K562 (cell line): Measurements from ENCODE around the gene SEPTIN1. TPM values are rescaled to one million over a fixed set of nuclear protein-coding genes. Genes with fewer than 3 reads are reported as not detected.
A peak's percentile ranks its signal among the peaks of the same experiment; 100 is the strongest.

ENCODE experiments used
- ATAC-seq: fragments of 200-7000 bp; cut with Tn5 transposase; 3 replicates; pipeline ENCODE4 v1.9.1; 2020; ENCODE audit warnings: moderate library complexity
- BruUV-seq: library from RNA; stranded (reverse); fragments of 400-500 nt; replicated peaks from 2 replicates; lab custom pipeline; 2021; lab: Mats Ljungman, UMichigan
- CTCF ChIA-PET: fragments of 300-600 bp; formaldehyde crosslinking; extraction: SDS; loops from one replicate; lab custom pipeline; 2021; ENCODE audit warnings: low intra/inter-chr PET ratio; lab: Yijun Ruan, JAX
- POLR2A ChIA-PET: fragments of 300-600, 350-650 bp; sonication (Branson Sonifier 250); formaldehyde crosslinking; extraction: SDS; loops from one replicate; lab custom pipeline; 2021; ENCODE audit warnings: antibody characterized with exemption, inconsistent platforms; lab: Yijun Ruan, JAX
- DNase-seq, 4 experiments: peaks; one replicate each; pipeline versions ENCODE4 v3.0.0 to v3.0.0-alpha.2; 2011 to 2018; ENCODE audit warnings: low spot score in 3 of 4, mixed read lengths in 3 of 4; ENCODE audit errors: extremely low read depth in 1 of 4
- FAIRE-seq: peaks from 2 replicates; lab custom pipeline; 2011; peaks lifted over from hg19 to GRCh38; lab: Jason Lieb, UNC
- H2AFZ ChIP-seq: 2 replicates; pipeline ENCODE4 v1.6.0; 2011; ENCODE audit warnings: low read depth, low read length, control low read depth, inconsistent platforms
- H3K27ac ChIP-seq: fragments of 200-600 bp; 3 replicates; pipeline ENCODE4 v1.8.0; 2011; ENCODE audit warnings: low read depth, mild to moderate bottlenecking, control low read depth, inconsistent platforms, low read length, moderate library complexity, mixed read lengths; ENCODE audit errors: extremely low read depth
- H3K27me3 ChIP-seq, 2 experiments: fragments of 300-600 bp in 1 of 2; 2 replicates in 1 of 2; 3 replicates in 1 of 2; pipeline versions ENCODE4 v1.6.0 to v1.8.0; 2011; ENCODE audit warnings: inconsistent platforms in 2 of 2, low read length in 2 of 2, mild to moderate bottlenecking in 1 of 2, mixed read lengths in 1 of 2, moderate library complexity in 1 of 2; ENCODE audit not compliant: control insufficient read depth in 2 of 2, insufficient read depth in 2 of 2
- H3K36me3 ChIP-seq: fragments of 300-600 bp; 3 replicates; pipeline ENCODE4 v1.8.0; 2011; ENCODE audit warnings: mild to moderate bottlenecking, low read length, inconsistent platforms; ENCODE audit not compliant: control insufficient read depth, insufficient read depth
- H3K4me1 ChIP-seq, 2 experiments: fragments of 200-600 bp in 1 of 2; replicated peaks in 1 of 2; 2 replicates in 1 of 2; 3 replicates in 1 of 2; pipeline versions ENCODE4 v1.5.1 to v1.8.0; 2011; ENCODE audit warnings: inconsistent platforms in 2 of 2, low read length in 2 of 2, mild to moderate bottlenecking in 1 of 2, mixed read lengths in 1 of 2, moderate library complexity in 1 of 2; ENCODE audit not compliant: control insufficient read depth in 2 of 2, insufficient read depth in 2 of 2
- H3K4me2 ChIP-seq: 2 replicates; pipeline ENCODE4 v1.6.1; 2011; ENCODE audit warnings: low read length, control low read depth, inconsistent platforms, mixed read lengths; ENCODE audit not compliant: insufficient read depth
- H3K4me3 ChIP-seq: fragments of 200-600 bp; sonication (generic), shearing (Covaris generic); 2 replicates; pipeline ENCODE4 v1.5.1; 2016; ENCODE audit warnings: control low read depth, inconsistent platforms
- H3K79me2 ChIP-seq: fragments of 200-600 bp; 3 replicates; pipeline ENCODE4 v1.8.0; 2011; ENCODE audit warnings: low read length, inconsistent platforms; ENCODE audit not compliant: control insufficient read depth, insufficient read depth
- H3K9ac ChIP-seq, 2 experiments: 2 replicates each; pipeline versions ENCODE4 v1.6.0 to v1.6.1; 2011; ENCODE audit warnings: low read depth in 2 of 2, low read length in 2 of 2, control low read depth in 1 of 2, inconsistent platforms in 1 of 2, mild to moderate bottlenecking in 1 of 2, mixed read lengths in 1 of 2; ENCODE audit not compliant: insufficient read depth in 1 of 2
- H3K9me1 ChIP-seq: one replicate; pipeline ENCODE4 v1.6.0; 2011; ENCODE audit warnings: inconsistent platforms, mild to moderate bottlenecking, low read length, moderate library complexity; ENCODE audit not compliant: control insufficient read depth, insufficient read depth
- H3K9me3 ChIP-seq: replicated peaks from 2 replicates; pipeline ENCODE4 v1.5.1; 2011; ENCODE audit warnings: low read depth, low read length, inconsistent platforms; ENCODE audit not compliant: control insufficient read depth, insufficient read depth
- H4K20me1 ChIP-seq: replicated peaks from 2 replicates; pipeline ENCODE4 v1.6.1; 2011; ENCODE audit warnings: low read length, inconsistent platforms, mixed read lengths; ENCODE audit not compliant: control insufficient read depth, insufficient read depth
- HMG20A ChIP-seq: fragments of 450-650 bp; formaldehyde crosslinking; conservative IDR thresholded peaks from 2 replicates; pipeline ENCODE4 v1.4.0; 2020; ENCODE audit warnings: mild to moderate bottlenecking, mixed read lengths
- KHSRP ChIP-seq: fragments of 450-650 bp; IDR thresholded peaks from 2 replicates; pipeline ENCODE4 v1.6.1; 2017
- SMARCB1 ChIP-seq: IDR thresholded peaks from 2 replicates; pipeline ENCODE4 v1.6.1; 2011; ENCODE audit warnings: improper control_type of control experiment, low read depth; ENCODE audit not compliant: insufficient read length
- WGBS: fragments of 100-300 bp; shearing (Covaris generic); methylation state at CpG from one replicate; pipeline ENCODE4 v1.1.6; 2016; ENCODE audit warnings: low coverage, mixed read lengths; ENCODE audit not compliant: insufficient coverage; ENCODE audit errors: missing lambda C conversion rate; 5-methylcytosine and 5-hydroxymethylcytosine counted together
- in situ Hi-C: fragments of 300-500 bp; cut with MboI; formaldehyde crosslinking; loops from 4 replicates; pipeline ENCODE4 v1.15.0; 2018; ENCODE audit warnings: inconsistent platforms, mixed read lengths
- intact Hi-C: fragments of 100-400 bp; cut with micrococcal nuclease; formaldehyde crosslinking; loops from 2 replicates; pipeline ENCODE4 v1.14.2; 2022
- polyA plus RNA-seq, 8 experiments: library from polyadenylated mRNA; depleted of rRNA in 4 of 8; stranded (reverse) in 5 of 8; unstranded in 3 of 8; fragments of >200 nt; fragmentation: Nextera tagmentation in 2 of 8; fragmentation: Illumina TruSeq in 1 of 8; extraction: Ambion mirVana in 2 of 8; extraction: Trizol in 1 of 8; gene quantifications; 2 replicates each; pipeline versions ENCODE4 v1.2.1 to v1.2.3, GENCODE V29; 2011 to 2014; ENCODE audit warnings: inconsistent platforms in 1 of 8, missing spikeins in 1 of 8
- total RNA-seq, 7 experiments: library from RNA; depleted of rRNA in 6 of 7; stranded (reverse); fragments of >200 nt in 6 of 7; fragmentation: Illumina TruSeq in 2 of 7; extraction: Trizol in 2 of 7; gene quantifications; 2 replicates each; pipeline versions ENCODE4 v1.2.1 to v1.2.3, GENCODE V29; 2011 to 2021; ENCODE audit warnings: low replicate concordance in 1 of 7
- TF ChIP-seq, protein P1 (sequence below): sonication (generic); formaldehyde crosslinking; IDR thresholded peaks from 2 replicates; pipeline ENCODE4 v1.4.0; 2020; ENCODE audit warnings: mild to moderate bottlenecking, missing genetic modification reagents
- TF ChIP-seq, protein P2 (sequence below), 2 experiments: fragments of 450-650 bp; formaldehyde crosslinking in 1 of 2; IDR thresholded peaks; 2 replicates each; pipeline versions ENCODE4 v1.4.0 to v1.6.1; 2014 to 2020; ENCODE audit warnings: mild to moderate bottlenecking in 2 of 2, borderline replicate concordance in 1 of 2, low read depth in 1 of 2
- TF ChIP-seq, protein P3 (sequence below): fragments of 250-450 bp; sonication (Bioruptor Pico); IDR thresholded peaks from 2 replicates; pipeline ENCODE4 v1.4.0; 2020; ENCODE audit warnings: mild to moderate bottlenecking, moderate library complexity

Gene SEPTIN1
- total and polyA plus RNA-seq, 9 of the 15 experiments (the other 6 are each of a cell fraction or from before 2014, with no cell fraction given) = 0.23 to 5.6 (median 1.7) TPM; not detected in 1

DNA sequence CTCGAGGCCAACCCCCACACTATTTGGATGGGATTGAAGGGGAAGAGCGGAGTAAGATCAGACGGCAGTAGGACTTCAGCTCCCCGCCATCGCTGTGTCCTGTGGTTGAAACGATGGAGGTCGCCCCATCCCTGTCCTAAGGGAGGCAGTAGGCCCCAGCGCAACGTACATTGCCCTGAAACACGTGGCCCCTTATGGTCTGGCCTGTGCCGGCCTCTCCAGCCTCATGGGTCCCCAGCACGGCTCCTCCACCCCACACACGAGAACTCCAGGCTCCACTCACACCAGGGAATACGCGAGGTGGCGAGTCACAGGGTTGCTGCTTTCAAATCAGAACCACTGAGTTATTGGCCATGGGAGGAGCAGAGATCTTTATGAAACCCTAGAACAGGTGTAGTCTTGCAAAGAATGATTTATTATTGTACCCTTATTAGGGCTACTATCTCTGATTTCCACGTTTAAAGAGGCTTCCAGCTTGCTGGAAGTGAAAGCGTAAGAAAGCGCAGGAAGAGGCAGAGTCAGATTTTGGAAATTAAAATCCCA, 48.1 kb upstream of the SEPTIN1 start:
- 34% methylated on average over 16 of the region's 19 CpGs for WGBS
- intact Hi-C loops = loop anchor here (1.0 kb wide), 3 partner anchors 15 to 228 kb away; partner anchors contain the start of genes FBRS and SEPHS2
- Histone ChIP-seq H3K27ac (peak overlapping the region; percentile 56), H3K27me3 (no peaks in the 10 kb centered on the region), H3K9ac (peak overlapping the region; percentile 74 to 81), H3K9me1 (no peaks in the 10 kb centered on the region), H3K4me1 (peaks cover 15 to 36% of the 10 kb centered on the region in 2 experiments), H4K20me1 (no peaks in the 10 kb centered on the region), H3K4me2 (peak overlapping the region; percentile 74), H3K36me3 (peaks cover 29% of the 10 kb centered on the region), H2AFZ (peak overlapping the region; percentile 95), H3K4me3 (peak overlapping the region; percentile 75), H3K79me2 (peaks cover 40% of the 10 kb centered on the region), H3K9me3 (no peaks in the 10 kb centered on the region)
- in situ Hi-C loops = loop anchor here (10.0 kb wide), 1 partner anchor 194 kb away; no protein-coding TSS in a partner anchor
- ChIA-PET CTCF (interaction anchor here (0.5 to 3.3 kb wide), 3 partner anchors 199 to 228 kb away, joined by 3 to 23 read pairs (median 10); partner anchors contain the start of gene FBRS), POLR2A (interaction anchor here (0.9 to 1.9 kb wide), 12 partner anchors 9 to 228 kb away, joined by 3 to 16 read pairs (median 4); partner anchors contain the start of genes FBRS, PRR14, SEPHS2 and ZNF764)
- BruUV-seq = TSS peak; percentile 84
- peak; percentile 56 for FAIRE-seq
- ATAC-seq = peak; percentile 75
- peak in 3 of 4 experiments; percentile 53 to 69 (median 58) for DNase-seq
- TF ChIP-seq SMARCB1 (no peak), HMG20A (CRISPR knock-in tag) (no peak), KHSRP (no peak)
- TF ChIP-seq, protein P1, sequence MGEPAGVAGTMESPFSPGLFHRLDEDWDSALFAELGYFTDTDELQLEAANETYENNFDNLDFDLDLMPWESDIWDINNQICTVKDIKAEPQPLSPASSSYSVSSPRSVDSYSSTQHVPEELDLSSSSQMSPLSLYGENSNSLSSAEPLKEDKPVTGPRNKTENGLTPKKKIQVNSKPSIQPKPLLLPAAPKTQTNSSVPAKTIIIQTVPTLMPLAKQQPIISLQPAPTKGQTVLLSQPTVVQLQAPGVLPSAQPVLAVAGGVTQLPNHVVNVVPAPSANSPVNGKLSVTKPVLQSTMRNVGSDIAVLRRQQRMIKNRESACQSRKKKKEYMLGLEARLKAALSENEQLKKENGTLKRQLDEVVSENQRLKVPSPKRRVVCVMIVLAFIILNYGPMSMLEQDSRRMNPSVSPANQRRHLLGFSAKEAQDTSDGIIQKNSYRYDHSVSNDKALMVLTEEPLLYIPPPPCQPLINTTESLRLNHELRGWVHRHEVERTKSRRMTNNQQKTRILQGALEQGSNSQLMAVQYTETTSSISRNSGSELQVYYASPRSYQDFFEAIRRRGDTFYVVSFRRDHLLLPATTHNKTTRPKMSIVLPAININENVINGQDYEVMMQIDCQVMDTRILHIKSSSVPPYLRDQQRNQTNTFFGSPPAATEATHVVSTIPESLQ (CRISPR knock-in tag) = no peak
- TF ChIP-seq, protein P2, sequence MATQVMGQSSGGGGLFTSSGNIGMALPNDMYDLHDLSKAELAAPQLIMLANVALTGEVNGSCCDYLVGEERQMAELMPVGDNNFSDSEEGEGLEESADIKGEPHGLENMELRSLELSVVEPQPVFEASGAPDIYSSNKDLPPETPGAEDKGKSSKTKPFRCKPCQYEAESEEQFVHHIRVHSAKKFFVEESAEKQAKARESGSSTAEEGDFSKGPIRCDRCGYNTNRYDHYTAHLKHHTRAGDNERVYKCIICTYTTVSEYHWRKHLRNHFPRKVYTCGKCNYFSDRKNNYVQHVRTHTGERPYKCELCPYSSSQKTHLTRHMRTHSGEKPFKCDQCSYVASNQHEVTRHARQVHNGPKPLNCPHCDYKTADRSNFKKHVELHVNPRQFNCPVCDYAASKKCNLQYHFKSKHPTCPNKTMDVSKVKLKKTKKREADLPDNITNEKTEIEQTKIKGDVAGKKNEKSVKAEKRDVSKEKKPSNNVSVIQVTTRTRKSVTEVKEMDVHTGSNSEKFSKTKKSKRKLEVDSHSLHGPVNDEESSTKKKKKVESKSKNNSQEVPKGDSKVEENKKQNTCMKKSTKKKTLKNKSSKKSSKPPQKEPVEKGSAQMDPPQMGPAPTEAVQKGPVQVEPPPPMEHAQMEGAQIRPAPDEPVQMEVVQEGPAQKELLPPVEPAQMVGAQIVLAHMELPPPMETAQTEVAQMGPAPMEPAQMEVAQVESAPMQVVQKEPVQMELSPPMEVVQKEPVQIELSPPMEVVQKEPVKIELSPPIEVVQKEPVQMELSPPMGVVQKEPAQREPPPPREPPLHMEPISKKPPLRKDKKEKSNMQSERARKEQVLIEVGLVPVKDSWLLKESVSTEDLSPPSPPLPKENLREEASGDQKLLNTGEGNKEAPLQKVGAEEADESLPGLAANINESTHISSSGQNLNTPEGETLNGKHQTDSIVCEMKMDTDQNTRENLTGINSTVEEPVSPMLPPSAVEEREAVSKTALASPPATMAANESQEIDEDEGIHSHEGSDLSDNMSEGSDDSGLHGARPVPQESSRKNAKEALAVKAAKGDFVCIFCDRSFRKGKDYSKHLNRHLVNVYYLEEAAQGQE (IDR thresholded peaks at IDR 0.05; ENCODE audit: borderline replicate concordance) = peak; percentile 50; the same call in 1 of the 2 replicates
- TF ChIP-seq, protein P2 (CRISPR knock-in tag; IDR thresholded peaks at IDR 0.05; ENCODE audit: low read depth) = no peak
- TF ChIP-seq, protein P3, sequence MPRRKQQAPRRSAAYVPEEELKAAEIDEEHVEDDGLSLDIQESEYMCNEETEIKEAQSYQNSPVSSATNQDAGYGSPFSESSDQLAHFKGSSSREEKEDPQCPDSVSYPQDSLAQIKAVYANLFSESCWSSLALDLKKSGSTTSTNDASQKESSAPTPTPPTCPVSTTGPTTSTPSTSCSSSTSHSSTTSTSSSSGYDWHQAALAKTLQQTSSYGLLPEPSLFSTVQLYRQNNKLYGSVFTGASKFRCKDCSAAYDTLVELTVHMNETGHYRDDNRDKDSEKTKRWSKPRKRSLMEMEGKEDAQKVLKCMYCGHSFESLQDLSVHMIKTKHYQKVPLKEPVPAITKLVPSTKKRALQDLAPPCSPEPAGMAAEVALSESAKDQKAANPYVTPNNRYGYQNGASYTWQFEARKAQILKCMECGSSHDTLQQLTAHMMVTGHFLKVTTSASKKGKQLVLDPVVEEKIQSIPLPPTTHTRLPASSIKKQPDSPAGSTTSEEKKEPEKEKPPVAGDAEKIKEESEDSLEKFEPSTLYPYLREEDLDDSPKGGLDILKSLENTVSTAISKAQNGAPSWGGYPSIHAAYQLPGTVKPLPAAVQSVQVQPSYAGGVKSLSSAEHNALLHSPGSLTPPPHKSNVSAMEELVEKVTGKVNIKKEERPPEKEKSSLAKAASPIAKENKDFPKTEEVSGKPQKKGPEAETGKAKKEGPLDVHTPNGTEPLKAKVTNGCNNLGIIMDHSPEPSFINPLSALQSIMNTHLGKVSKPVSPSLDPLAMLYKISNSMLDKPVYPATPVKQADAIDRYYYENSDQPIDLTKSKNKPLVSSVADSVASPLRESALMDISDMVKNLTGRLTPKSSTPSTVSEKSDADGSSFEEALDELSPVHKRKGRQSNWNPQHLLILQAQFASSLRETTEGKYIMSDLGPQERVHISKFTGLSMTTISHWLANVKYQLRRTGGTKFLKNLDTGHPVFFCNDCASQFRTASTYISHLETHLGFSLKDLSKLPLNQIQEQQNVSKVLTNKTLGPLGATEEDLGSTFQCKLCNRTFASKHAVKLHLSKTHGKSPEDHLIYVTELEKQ = no peak
